Measurements from ENCODE around the gene IGFBP6. TPM values are rescaled to one million over a fixed set of nuclear protein-coding genes. Genes with fewer than 3 reads are reported as not detected.

IGFBP6 gene
- total and polyA plus RNA-seq, 9 of the 15 experiments (the other 6 are each of a cell fraction or from before 2014, with no cell fraction given): 0.15 to 1.4 (median 0.54) TPM

DNA sequence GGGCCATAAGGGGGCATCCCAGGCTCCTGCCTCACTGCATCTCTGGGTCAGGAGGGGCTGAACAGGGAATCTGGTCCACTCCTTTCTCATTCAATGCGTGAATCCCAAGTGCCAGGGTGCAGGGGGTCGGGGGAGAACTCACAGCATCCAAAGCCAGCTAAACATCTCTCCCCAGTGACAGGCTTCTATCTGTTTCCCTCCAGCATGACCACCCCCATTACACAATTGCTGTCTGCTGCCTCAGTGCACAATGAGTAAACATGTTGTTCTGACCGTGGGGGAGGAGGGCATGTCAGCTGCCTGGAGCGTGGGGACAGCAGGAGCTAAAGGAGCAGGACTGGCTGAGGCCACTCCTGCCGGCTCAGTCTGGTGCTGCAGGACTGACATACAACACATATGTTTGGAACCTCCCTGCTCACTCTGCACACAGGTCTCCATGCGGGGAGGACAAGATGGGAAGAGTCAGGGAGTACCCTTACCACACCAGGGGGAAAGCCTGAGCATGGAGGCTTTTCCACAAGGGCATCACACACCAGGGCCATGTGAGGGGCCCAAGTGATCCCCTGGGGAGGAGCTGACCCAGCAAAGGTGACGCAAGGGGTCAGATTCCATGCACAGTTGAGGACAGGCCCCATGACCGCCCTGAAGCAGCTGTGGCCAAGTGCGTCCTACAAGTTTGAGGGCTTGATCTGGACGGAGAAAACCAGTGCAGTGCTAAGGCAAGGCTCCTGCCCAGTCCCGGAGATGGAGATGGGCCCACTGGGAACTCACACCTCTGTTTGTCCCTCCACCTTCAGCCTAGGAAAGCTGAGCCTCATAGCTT is 46.2 kb upstream of the IGFBP6 start (continued):
- TF ChIP-seq SLC30A9 (CRISPR knock-in tag; IDR thresholded peaks at IDR 0.05) (no peak), KAT2B (IDR thresholded peaks at IDR 0.05; ENCODE audit: low read depth, low read length) (no peak), ZNF347 (CRISPR knock-in tag; IDR thresholded peaks at IDR 0.05; ENCODE audit: low read depth) (no peak), ZNF408 (CRISPR knock-in tag; IDR thresholded peaks at IDR 0.05; ENCODE audit: low read depth) (no peak), CREM (IDR thresholded peaks at IDR 0.05; ENCODE audit: low read depth) (0 out of 2 replicates have a peak, but pooled peaks have one; percentile 15), WHSC1 (IDR thresholded peaks at IDR 0.05; ENCODE audit: low read length) (peak; percentile 29), CBFA2T3 (IDR thresholded peaks at IDR 0.05) (peak; percentile 40; the same call in 1 of the 2 replicates), PML (IDR thresholded peaks at IDR 0.05; ENCODE audit: low read length) (no peak), HDAC1 (IDR thresholded peaks at IDR 0.05) (no peak), MTA3 (IDR thresholded peaks at IDR 0.05; ENCODE audit: borderline replicate concordance) (no peak), RBM17 (IDR thresholded peaks at IDR 0.05; ENCODE audit: borderline replicate concordance, low read depth, low read length) (no peak), FOSL1 (tag; conservative IDR thresholded peaks at IDR 0.05) (no peak), SRSF1 (IDR thresholded peaks at IDR 0.05; ENCODE audit: low read depth, low read length) (no peak), ZNF431 (CRISPR knock-in tag; IDR thresholded peaks at IDR 0.05) (no peak), ZNF3 (CRISPR knock-in tag; IDR thresholded peaks at IDR 0.05) (no peak), ZEB2 (IDR thresholded peaks at IDR 0.05) (no peak), MCM7 (IDR thresholded peaks at IDR 0.05) (no peak), ZNF583 (CRISPR knock-in tag; IDR thresholded peaks at IDR 0.05) (no peak)
- TF ChIP-seq, protein P1, sequence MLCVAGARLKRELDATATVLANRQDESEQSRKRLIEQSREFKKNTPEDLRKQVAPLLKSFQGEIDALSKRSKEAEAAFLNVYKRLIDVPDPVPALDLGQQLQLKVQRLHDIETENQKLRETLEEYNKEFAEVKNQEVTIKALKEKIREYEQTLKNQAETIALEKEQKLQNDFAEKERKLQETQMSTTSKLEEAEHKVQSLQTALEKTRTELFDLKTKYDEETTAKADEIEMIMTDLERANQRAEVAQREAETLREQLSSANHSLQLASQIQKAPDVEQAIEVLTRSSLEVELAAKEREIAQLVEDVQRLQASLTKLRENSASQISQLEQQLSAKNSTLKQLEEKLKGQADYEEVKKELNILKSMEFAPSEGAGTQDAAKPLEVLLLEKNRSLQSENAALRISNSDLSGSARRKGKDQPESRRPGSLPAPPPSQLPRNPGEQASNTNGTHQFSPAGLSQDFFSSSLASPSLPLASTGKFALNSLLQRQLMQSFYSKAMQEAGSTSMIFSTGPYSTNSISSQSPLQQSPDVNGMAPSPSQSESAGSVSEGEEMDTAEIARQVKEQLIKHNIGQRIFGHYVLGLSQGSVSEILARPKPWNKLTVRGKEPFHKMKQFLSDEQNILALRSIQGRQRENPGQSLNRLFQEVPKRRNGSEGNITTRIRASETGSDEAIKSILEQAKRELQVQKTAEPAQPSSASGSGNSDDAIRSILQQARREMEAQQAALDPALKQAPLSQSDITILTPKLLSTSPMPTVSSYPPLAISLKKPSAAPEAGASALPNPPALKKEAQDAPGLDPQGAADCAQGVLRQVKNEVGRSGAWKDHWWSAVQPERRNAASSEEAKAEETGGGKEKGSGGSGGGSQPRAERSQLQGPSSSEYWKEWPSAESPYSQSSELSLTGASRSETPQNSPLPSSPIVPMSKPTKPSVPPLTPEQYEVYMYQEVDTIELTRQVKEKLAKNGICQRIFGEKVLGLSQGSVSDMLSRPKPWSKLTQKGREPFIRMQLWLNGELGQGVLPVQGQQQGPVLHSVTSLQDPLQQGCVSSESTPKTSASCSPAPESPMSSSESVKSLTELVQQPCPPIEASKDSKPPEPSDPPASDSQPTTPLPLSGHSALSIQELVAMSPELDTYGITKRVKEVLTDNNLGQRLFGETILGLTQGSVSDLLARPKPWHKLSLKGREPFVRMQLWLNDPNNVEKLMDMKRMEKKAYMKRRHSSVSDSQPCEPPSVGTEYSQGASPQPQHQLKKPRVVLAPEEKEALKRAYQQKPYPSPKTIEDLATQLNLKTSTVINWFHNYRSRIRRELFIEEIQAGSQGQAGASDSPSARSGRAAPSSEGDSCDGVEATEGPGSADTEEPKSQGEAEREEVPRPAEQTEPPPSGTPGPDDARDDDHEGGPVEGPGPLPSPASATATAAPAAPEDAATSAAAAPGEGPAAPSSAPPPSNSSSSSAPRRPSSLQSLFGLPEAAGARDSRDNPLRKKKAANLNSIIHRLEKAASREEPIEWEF (CRISPR knock-in tag; IDR thresholded peaks at IDR 0.05): no peak
- TF ChIP-seq, protein P2, sequence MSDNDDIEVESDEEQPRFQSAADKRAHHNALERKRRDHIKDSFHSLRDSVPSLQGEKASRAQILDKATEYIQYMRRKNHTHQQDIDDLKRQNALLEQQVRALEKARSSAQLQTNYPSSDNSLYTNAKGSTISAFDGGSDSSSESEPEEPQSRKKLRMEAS (CRISPR knock-in tag; IDR thresholded peaks at IDR 0.05): no peak; the same call in 1 of the 2 replicates
- TF ChIP-seq, protein P3, sequence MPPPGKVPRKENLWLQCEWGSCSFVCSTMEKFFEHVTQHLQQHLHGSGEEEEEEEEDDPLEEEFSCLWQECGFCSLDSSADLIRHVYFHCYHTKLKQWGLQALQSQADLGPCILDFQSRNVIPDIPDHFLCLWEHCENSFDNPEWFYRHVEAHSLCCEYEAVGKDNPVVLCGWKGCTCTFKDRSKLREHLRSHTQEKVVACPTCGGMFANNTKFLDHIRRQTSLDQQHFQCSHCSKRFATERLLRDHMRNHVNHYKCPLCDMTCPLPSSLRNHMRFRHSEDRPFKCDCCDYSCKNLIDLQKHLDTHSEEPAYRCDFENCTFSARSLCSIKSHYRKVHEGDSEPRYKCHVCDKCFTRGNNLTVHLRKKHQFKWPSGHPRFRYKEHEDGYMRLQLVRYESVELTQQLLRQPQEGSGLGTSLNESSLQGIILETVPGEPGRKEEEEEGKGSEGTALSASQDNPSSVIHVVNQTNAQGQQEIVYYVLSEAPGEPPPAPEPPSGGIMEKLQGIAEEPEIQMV (tag; conservative IDR thresholded peaks at IDR 0.05; ENCODE audit: low read depth): no peak
- TF ChIP-seq, protein P4, sequence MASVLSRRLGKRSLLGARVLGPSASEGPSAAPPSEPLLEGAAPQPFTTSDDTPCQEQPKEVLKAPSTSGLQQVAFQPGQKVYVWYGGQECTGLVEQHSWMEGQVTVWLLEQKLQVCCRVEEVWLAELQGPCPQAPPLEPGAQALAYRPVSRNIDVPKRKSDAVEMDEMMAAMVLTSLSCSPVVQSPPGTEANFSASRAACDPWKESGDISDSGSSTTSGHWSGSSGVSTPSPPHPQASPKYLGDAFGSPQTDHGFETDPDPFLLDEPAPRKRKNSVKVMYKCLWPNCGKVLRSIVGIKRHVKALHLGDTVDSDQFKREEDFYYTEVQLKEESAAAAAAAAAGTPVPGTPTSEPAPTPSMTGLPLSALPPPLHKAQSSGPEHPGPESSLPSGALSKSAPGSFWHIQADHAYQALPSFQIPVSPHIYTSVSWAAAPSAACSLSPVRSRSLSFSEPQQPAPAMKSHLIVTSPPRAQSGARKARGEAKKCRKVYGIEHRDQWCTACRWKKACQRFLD (CRISPR knock-in tag; IDR thresholded peaks at IDR 0.05): 0 out of 2 replicates have a peak, but pooled peaks have one; percentile 21
